GM12878 (cell line): ENCODE measurements around the gene FBN2. TPM values are rescaled to one million over a fixed set of nuclear protein-coding genes. Genes with fewer than 3 reads are reported as not detected.

Experiments used
- ATAC-seq: fragments of 200-7000 bp; cut with Tn5 transposase; 3 replicates; pipeline ENCODE4 v1.9.1; 2020; ENCODE audit warnings: mild to moderate bottlenecking, moderate library complexity
- BruUV-seq: library from RNA; stranded (reverse); fragments of 400-500 nt; replicated peaks from 2 replicates; lab custom pipeline; 2021; lab: Mats Ljungman, UMichigan
- CTCF ChIA-PET: fragments of 300-600 bp; sonication (Branson Sonifier 250); formaldehyde crosslinking; extraction: SDS; loops from one replicate; lab custom pipeline; 2021; ENCODE audit warnings: inconsistent platforms; lab: Yijun Ruan, JAX
- POLR2A ChIA-PET: fragments of 350-600 bp; formaldehyde crosslinking; extraction: SDS; loops from one replicate; lab custom pipeline; 2021; ENCODE audit warnings: inconsistent platforms; lab: Charles Lee
- RAD21 ChIA-PET: fragments of 300-600 bp; sonication (Branson Sonifier 250); formaldehyde crosslinking; loops from one replicate; lab custom pipeline; 2023; ENCODE audit warnings: antibody characterized with exemption; ENCODE audit not compliant: unreplicated experiment; lab: Charles Lee
- SMC1A ChIA-PET: fragments of 300-600 bp; sonication (Branson Sonifier 250); formaldehyde crosslinking; loops from one replicate; lab custom pipeline; 2023; ENCODE audit not compliant: unreplicated experiment, uncharacterized antibody; lab: Charles Lee
- DNase-seq: peaks from one replicate; pipeline ENCODE4 v3.0.0-alpha.2; 2011; ENCODE audit warnings: low read depth, low spot score
- FAIRE-seq: peaks from 3 replicates; lab custom pipeline; 2011; peaks lifted over from hg19 to GRCh38; lab: Jason Lieb, UNC
- H2AFZ ChIP-seq: 2 replicates; pipeline ENCODE4 v1.6.0; 2011; ENCODE audit warnings: low read depth, low read length, control low read depth; ENCODE audit not compliant: control insufficient read depth
- H3K27ac ChIP-seq: 2 replicates; pipeline ENCODE4 v1.5.1; 2011; ENCODE audit warnings: control low read depth; ENCODE audit not compliant: control insufficient read depth, insufficient read depth
- H3K27me3 ChIP-seq, 2 experiments: replicated peaks in 1 of 2; 2 replicates each; pipeline versions ENCODE4 v1.6.0 to v1.6.1; 2011; ENCODE audit warnings: low read length in 1 of 2; ENCODE audit not compliant: control insufficient read depth in 2 of 2, insufficient read depth in 2 of 2
- H3K36me3 ChIP-seq, 2 experiments: 2 replicates each; pipeline ENCODE4 v1.5.1; 2011; ENCODE audit warnings: low read length in 1 of 2; ENCODE audit not compliant: control insufficient read depth in 2 of 2, insufficient read depth in 2 of 2
- H3K4me1 ChIP-seq: 2 replicates; pipeline ENCODE4 v1.6.1; 2011; ENCODE audit warnings: mild to moderate bottlenecking, low read length, moderate library complexity, mixed read lengths; ENCODE audit not compliant: control insufficient read depth, insufficient read depth
- H3K4me2 ChIP-seq: 2 replicates; pipeline ENCODE4 v1.6.0; 2011; ENCODE audit warnings: control low read depth; ENCODE audit not compliant: control insufficient read depth, insufficient read depth
- H3K4me3 ChIP-seq: fragments of 200-600 bp; sonication (generic); 2 replicates; pipeline ENCODE4 v1.5.1; 2016
- H3K79me2 ChIP-seq: 2 replicates; pipeline ENCODE4 v1.6.0; 2011; ENCODE audit warnings: low read length; ENCODE audit not compliant: control insufficient read depth, insufficient read depth
- H3K9ac ChIP-seq: 2 replicates; pipeline ENCODE4 v1.8.0; 2011; ENCODE audit warnings: low read length, control low read depth, mixed read lengths; ENCODE audit not compliant: control insufficient read depth, insufficient read depth
- H3K9me3 ChIP-seq: replicated peaks from 3 replicates; pipeline ENCODE4 v1.5.1; 2011; ENCODE audit warnings: mild to moderate bottlenecking, low read length; ENCODE audit not compliant: control insufficient read depth, insufficient read depth
- H4K20me1 ChIP-seq: 2 replicates; pipeline ENCODE4 v1.6.0; 2011; ENCODE audit not compliant: control insufficient read depth, insufficient read depth
- ASH2L ChIP-seq: fragments of 300-600, 200-600 bp; sonication (generic); IDR thresholded peaks from 2 replicates; pipeline ENCODE4 v1.6.1; 2017; ENCODE audit warnings: low read depth, mild to moderate bottlenecking, borderline replicate concordance
- E2F8 ChIP-seq: fragments of 450-650 bp; IDR thresholded peaks from 2 replicates; pipeline ENCODE4 v1.6.1; 2018; ENCODE audit warnings: mild to moderate bottlenecking, low read depth, moderate library complexity; ENCODE audit not compliant: partially characterized antibody
- IRF5 ChIP-seq: fragments of 450-650 bp; IDR thresholded peaks from 2 replicates; pipeline ENCODE4 v1.6.1; 2017; ENCODE audit warnings: borderline replicate concordance
- TARDBP ChIP-seq: IDR thresholded peaks from 2 replicates; pipeline ENCODE4 v1.6.1; 2016; ENCODE audit warnings: borderline replicate concordance
- WRNIP1 ChIP-seq: IDR thresholded peaks from 2 replicates; pipeline ENCODE4 v1.6.1; 2011; ENCODE audit warnings: low read depth, low read length, improper control_type of control experiment, borderline replicate concordance
- ZBTB33 ChIP-seq: fragments of 450-650 bp; IDR thresholded peaks from 2 replicates; pipeline ENCODE4 v1.6.1; 2017; ENCODE audit warnings: mild to moderate bottlenecking
- WGBS: methylation state at CpG from one replicate; pipeline ENCODE4 v1.1.6; 2016; ENCODE audit warnings: low lambda C conversion rate; ENCODE audit not compliant: insufficient replicate concordance, insufficient coverage; ENCODE audit errors: missing lambda C conversion rate; 5-methylcytosine and 5-hydroxymethylcytosine counted together
- in situ Hi-C: fragments of 300-500 bp; cut with MboI; formaldehyde crosslinking; loops from 9 replicates; pipeline ENCODE4 v1.14.3; 2018; ENCODE audit warnings: mixed read lengths
- intact Hi-C: fragments of 100-400 bp; cut with micrococcal nuclease; formaldehyde crosslinking; loops from one replicate; pipeline ENCODE4 v1.14.2; 2022; ENCODE audit not compliant: unreplicated experiment
- polyA plus RNA-seq, 11 experiments: library from polyadenylated mRNA; depleted of rRNA in 4 of 11; unstranded in 6 of 11; stranded (reverse) in 5 of 11; fragments of >200 nt; fragmentation: Nextera tagmentation in 4 of 11; fragmentation: Illumina TruSeq in 1 of 11; extraction: Ambion mirVana in 4 of 11; extraction: Trizol in 1 of 11; gene quantifications; 1 replicate in 1 of 11; 2 replicates in 10 of 11; pipeline versions ENCODE4 v1.2.1 to v1.2.3, GENCODE V29; 2011 to 2016; ENCODE audit warnings: inconsistent platforms in 2 of 11, missing spikeins in 2 of 11, low read depth in 1 of 11
- total RNA-seq, 4 experiments: library from RNA; depleted of rRNA in 3 of 4; stranded (reverse); fragments of >200 nt in 3 of 4; fragmentation: Illumina TruSeq in 1 of 4; extraction: Trizol in 1 of 4; gene quantifications; 2 replicates each; pipeline versions ENCODE4 v1.2.1 to v1.2.3, GENCODE V29; 2013 to 2021

FBN2 gene
- total and polyA plus RNA-seq, 10 of the 15 experiments (the other 5 are each of a cell fraction or from before 2014, with no cell fraction given): 0.01 to 0.98 (median 0.10) TPM; not detected in 3

- ChIA-PET SMC1A (no interaction called here), CTCF (interaction anchor here (0.6 kb wide), 1 partner anchor 129 kb away, joined by 3 read pairs; no protein-coding TSS in a partner anchor), POLR2A (no interaction called here), RAD21 (no interaction called here)
- no peak overlapping the region for H3K4me2 ChIP-seq
- H3K9me3 ChIP-seq: no peaks in the 10 kb centered on the region
- no peaks in the 10 kb centered on the region for H3K79me2 ChIP-seq
- no peak for FAIRE-seq
- in situ Hi-C loops (no loop called here), intact Hi-C loops (no loop called here)
- WGBS: 0% methylated on average over 1 of the region's 1 CpG
- BruUV-seq: no TSS peak
- no peaks in the 10 kb centered on the region for H3K4me1 ChIP-seq
- H3K27ac ChIP-seq: no peak overlapping the region
- H3K27me3 ChIP-seq: no peaks in the 10 kb centered on the region; a peak in 1 of 4 replicates
- no peak for TF ChIP-seq ZBTB33
- no peak for TF ChIP-seq IRF5
- TF ChIP-seq ASH2L: no peak
- no peak for TF ChIP-seq E2F8
- no peak for TF ChIP-seq WRNIP1
- no peak for TF ChIP-seq TARDBP
- no peaks in the 10 kb centered on the region for H4K20me1 ChIP-seq
- H3K36me3 ChIP-seq: no peaks in the 10 kb centered on the region
- H3K4me3 ChIP-seq: no peak overlapping the region
- H3K9ac ChIP-seq: no peak overlapping the region
- no peak overlapping the region for H2AFZ ChIP-seq
- ATAC-seq: no peak
- DNase-seq: no peak
Observed at GRCh38 chr5:128519827-128520226, 18.2 kb downstream of the FBN2 start.
